Neural crest cell (in vitro differentiated cells): ENCODE results near the gene SCN8A. TPM values are rescaled to one million over a fixed set of nuclear protein-coding genes. Genes with fewer than 3 reads are reported as not detected.

Experiments used
- DNase-seq: peaks from one replicate; pipeline ENCODE4 v3.0.0; 2021; ENCODE audit warnings: low read depth, mixed read lengths, low spot score
- H3K27ac Mint-ChIP-seq: one replicate; pipeline ENCODE4 v1.8.0; 2021; ENCODE audit warnings: mild to moderate bottlenecking, mixed read lengths; ENCODE audit not compliant: unreplicated experiment
- H3K27me3 Mint-ChIP-seq: 2 replicates; pipeline ENCODE4 v1.8.0; 2021; ENCODE audit warnings: low read depth, mild to moderate bottlenecking, mixed read lengths
- H3K36me3 Mint-ChIP-seq: 2 replicates; pipeline ENCODE4 v1.8.0; 2021; ENCODE audit warnings: low read depth, mild to moderate bottlenecking, mixed read lengths
- H3K4me1 Mint-ChIP-seq: 2 replicates; pipeline ENCODE4 v1.8.0; 2021; ENCODE audit warnings: mixed read lengths
- H3K4me3 Mint-ChIP-seq: one replicate; pipeline ENCODE4 v1.8.0; 2021; ENCODE audit warnings: mild to moderate bottlenecking, mixed read lengths
- H3K9me3 Mint-ChIP-seq: 2 replicates; pipeline ENCODE4 v1.8.0; 2021; ENCODE audit warnings: mixed read lengths
- CTCF ChIP-seq: fragments of 200-600 bp; sonication (generic); conservative IDR thresholded peaks from 2 replicates; pipeline ENCODE4 v1.5.0; 2021; ENCODE audit warnings: antibody characterized with exemption, mild to moderate bottlenecking
- total RNA-seq: library from RNA; stranded (reverse); gene quantifications from 2 replicates; pipeline ENCODE4 v1.2.1, GENCODE V29; 2021

Gene SCN8A
- total RNA-seq, 1 donor from 2014 or later, result 13.0 TPM

- Mint-ChIP-seq H3K9me3 (peaks cover under 1% of the 10 kb centered on the region), H3K36me3 (peaks cover 9% of the 10 kb centered on the region), H3K4me1 (peaks cover 36% of the 10 kb centered on the region), H3K4me3 (no peak overlapping the region), H3K27me3 (no peaks in the 10 kb centered on the region), H3K27ac (no peak overlapping the region)
- no peak for DNase-seq
- TF ChIP-seq CTCF, result no peak
Measured at GRCh38 chr12:51663390-51663789, 72.4 kb downstream of the SCN8A start.

- peaks cover 25% of the 10 kb centered on the region for H3K4me1 Mint-ChIP-seq
- no peak for TF ChIP-seq CTCF
- no peak overlapping the region for H3K27ac Mint-ChIP-seq
- H3K27me3 Mint-ChIP-seq, result no peaks in the 10 kb centered on the region
- no peaks in the 10 kb centered on the region for H3K9me3 Mint-ChIP-seq
- peaks cover 8% of the 10 kb centered on the region for H3K36me3 Mint-ChIP-seq
- DNase-seq, result no peak
- H3K4me3 Mint-ChIP-seq, result no peak overlapping the region
Measured at GRCh38 chr12:51666696-51667095, 75.7 kb downstream of the SCN8A start.

- Mint-ChIP-seq H3K4me1 (peaks cover 21% of the 10 kb centered on the region), H3K27me3 (no peaks in the 10 kb centered on the region), H3K4me3 (no peak overlapping the region), H3K27ac (no peak overlapping the region), H3K9me3 (no peaks in the 10 kb centered on the region), H3K36me3 (peaks cover 8% of the 10 kb centered on the region)
- no peak for DNase-seq
- TF ChIP-seq CTCF, result no peak
Measured at GRCh38 chr12:51667269-51667668, 76.2 kb downstream of the SCN8A start.

GRCh38 chr12:51669271-51669670, 78.2 kb downstream of the SCN8A start:
- Mint-ChIP-seq H3K27ac (no peak overlapping the region), H3K4me3 (no peak overlapping the region), H3K27me3 (no peaks in the 10 kb centered on the region), H3K4me1 (peaks cover 14% of the 10 kb centered on the region), H3K9me3 (no peaks in the 10 kb centered on the region), H3K36me3 (peaks cover 3% of the 10 kb centered on the region)
- DNase-seq, result no peak
- TF ChIP-seq CTCF, result no peak

GRCh38 chr12:51669996-51670395, 79.0 kb downstream of the SCN8A start:
- Mint-ChIP-seq H3K36me3 (no peaks in the 10 kb centered on the region), H3K4me3 (no peak overlapping the region), H3K27me3 (no peaks in the 10 kb centered on the region), H3K4me1 (peaks cover 14% of the 10 kb centered on the region), H3K9me3 (no peaks in the 10 kb centered on the region), H3K27ac (no peak overlapping the region)
- no peak for DNase-seq
- no peak for TF ChIP-seq CTCF

- no peaks in the 10 kb centered on the region for H3K9me3 Mint-ChIP-seq
- TF ChIP-seq CTCF, result no peak
- H3K27me3 Mint-ChIP-seq, result no peaks in the 10 kb centered on the region
- H3K4me1 Mint-ChIP-seq, result peaks cover 2% of the 10 kb centered on the region
- H3K36me3 Mint-ChIP-seq, result no peaks in the 10 kb centered on the region
- DNase-seq, result no peak
- H3K4me3 Mint-ChIP-seq, result no peak overlapping the region
- H3K27ac Mint-ChIP-seq, result no peak overlapping the region
Measured at GRCh38 chr12:51672334-51672733, 81.3 kb downstream of the SCN8A start.
